AG04449 (cell line): ENCODE results near the gene EWSR1.

ENCODE experiments used
- CTCF ChIA-PET: fragments of 350-600 bp; formaldehyde crosslinking; extraction: SDS; loops from one replicate; lab custom pipeline; 2021; ENCODE audit warnings: antibody characterized with exemption; lab: Yijun Ruan, JAX
- POLR2A ChIA-PET: fragments of 400-600, 350-600 bp; formaldehyde crosslinking; extraction: SDS; loops from one replicate; lab custom pipeline; 2020; ENCODE audit warnings: antibody characterized with exemption, inconsistent platforms; lab: Yijun Ruan, JAX
- DNase-seq: peaks from one replicate; pipeline ENCODE4 v3.0.0-alpha.2; 2010; ENCODE audit warnings: low read depth, low spot score
- H3K4me3 ChIP-seq: 2 replicates; pipeline ENCODE4 v1.5.1; 2011; ENCODE audit warnings: low read depth, mild to moderate bottlenecking, control low read depth, low read length
- TF ChIP-seq, protein P1 (sequence below): IDR thresholded peaks from one replicate; pipeline ENCODE4 v1.5.1; 2011; ENCODE audit warnings: mild to moderate bottlenecking, moderate library complexity, low read length, control low read depth, inconsistent platforms; ENCODE audit not compliant: insufficient read depth; ENCODE audit errors: missing control alignments

The EWSR1 gene

DNA sequence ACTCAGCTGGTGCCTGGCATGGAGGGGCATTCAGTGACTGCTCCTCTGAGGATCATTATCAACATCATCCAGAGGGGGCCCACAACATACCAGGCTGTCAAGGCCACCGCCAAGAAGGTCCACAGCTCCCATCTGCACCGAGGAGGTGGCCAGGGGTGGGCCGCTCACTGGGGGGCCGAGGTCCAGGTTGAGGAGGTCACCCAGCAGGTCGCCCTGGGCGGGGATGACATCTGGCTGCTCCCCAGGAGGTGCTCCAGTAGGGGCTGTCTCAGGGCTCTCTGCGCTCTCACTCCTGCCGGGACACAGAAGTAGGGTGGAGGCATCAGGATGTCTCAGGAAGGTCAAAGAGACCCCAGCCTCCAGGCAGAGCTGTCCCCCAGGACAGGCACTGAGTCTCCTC is 72.5 kb downstream of the EWSR1 start:
- POLR2A ChIA-PET, result no interaction called here

GRCh38 chr22:29341056-29341848 is 73.2 kb downstream of the EWSR1 start:
- ChIA-PET POLR2A (no interaction called here), CTCF (no interaction called here)
- H3K4me3 ChIP-seq, result no peak overlapping the region
- DNase-seq, result no peak
- TF ChIP-seq, protein P1, sequence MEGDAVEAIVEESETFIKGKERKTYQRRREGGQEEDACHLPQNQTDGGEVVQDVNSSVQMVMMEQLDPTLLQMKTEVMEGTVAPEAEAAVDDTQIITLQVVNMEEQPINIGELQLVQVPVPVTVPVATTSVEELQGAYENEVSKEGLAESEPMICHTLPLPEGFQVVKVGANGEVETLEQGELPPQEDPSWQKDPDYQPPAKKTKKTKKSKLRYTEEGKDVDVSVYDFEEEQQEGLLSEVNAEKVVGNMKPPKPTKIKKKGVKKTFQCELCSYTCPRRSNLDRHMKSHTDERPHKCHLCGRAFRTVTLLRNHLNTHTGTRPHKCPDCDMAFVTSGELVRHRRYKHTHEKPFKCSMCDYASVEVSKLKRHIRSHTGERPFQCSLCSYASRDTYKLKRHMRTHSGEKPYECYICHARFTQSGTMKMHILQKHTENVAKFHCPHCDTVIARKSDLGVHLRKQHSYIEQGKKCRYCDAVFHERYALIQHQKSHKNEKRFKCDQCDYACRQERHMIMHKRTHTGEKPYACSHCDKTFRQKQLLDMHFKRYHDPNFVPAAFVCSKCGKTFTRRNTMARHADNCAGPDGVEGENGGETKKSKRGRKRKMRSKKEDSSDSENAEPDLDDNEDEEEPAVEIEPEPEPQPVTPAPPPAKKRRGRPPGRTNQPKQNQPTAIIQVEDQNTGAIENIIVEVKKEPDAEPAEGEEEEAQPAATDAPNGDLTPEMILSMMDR, result no peak

More for the DNA sequence above, 72.5 kb downstream of the EWSR1 start:
- CTCF ChIA-PET, result no interaction called here
- DNase-seq, result no peak
- TF ChIP-seq, protein P1, result no peak
- no peak overlapping the region for H3K4me3 ChIP-seq

DNA sequence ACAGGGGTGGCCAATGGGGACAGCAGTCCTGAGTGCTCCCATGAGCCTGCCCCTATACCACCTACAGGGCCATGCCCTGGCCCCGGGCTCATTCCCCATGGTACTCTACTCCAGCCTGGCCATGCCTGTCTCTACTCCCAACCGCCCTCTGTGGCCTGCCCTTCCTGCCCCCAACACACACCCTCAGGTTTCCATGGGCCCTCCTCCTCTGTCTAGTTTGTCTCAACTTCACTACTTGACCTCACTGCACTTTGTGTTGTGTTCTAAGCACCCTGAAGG is 73.7 kb downstream of the EWSR1 start:
- ChIA-PET CTCF (no interaction called here), POLR2A (no interaction called here)
- TF ChIP-seq, protein P1, result no peak
- no peak for DNase-seq
- H3K4me3 ChIP-seq, result no peak overlapping the region

GRCh38 chr22:29342177-29342576 is 74.1 kb downstream of the EWSR1 start:
- CTCF ChIA-PET, result interaction anchor here (1.9 to 2.6 kb wide), 2 partner anchors 17 to 36 kb away, joined by 8 to 10 read pairs; partner anchors contain the start of gene GAS2L1
- TF ChIP-seq, protein P1, result no peak
- DNase-seq, result no peak
- no peak overlapping the region for H3K4me3 ChIP-seq
- POLR2A ChIA-PET, result no interaction called here

DNA sequence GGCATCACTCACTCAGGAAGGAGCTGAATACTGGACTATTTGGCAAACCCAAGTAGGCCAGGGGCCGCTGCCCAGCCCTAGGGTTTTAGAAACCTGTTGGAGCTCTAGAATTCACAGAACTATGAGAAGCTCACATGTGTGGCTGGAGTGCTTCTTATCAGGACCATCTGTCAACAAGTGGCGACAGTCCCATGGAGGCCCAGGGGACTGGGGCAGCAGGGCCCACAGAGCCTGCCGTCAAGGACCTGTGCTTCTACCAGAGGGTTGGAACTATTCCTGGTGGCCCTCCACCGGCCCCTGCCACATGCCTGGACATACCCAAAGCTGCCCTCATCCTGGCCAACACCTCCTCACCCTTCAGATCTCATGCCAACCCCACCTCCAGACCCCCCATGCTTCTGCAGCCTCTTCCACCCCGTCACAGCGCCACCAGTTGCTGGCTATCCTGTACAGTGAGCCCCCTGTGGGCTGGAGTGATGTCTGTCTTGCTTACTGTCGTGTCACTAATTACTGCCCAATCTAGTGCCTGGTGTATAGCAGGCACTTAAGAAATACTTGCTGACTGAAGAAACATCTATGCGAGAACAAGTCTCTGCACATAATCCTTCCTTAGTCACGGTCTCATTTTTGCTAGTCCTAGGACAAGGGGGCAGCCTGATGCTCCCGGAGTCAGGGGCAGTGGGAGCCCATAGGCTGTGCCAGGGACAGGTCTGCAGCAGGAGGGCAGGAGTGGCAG is 74.7 kb downstream of the EWSR1 start:
- no peak for DNase-seq
- TF ChIP-seq, protein P1, result no peak
- POLR2A ChIA-PET, result no interaction called here

DNA sequence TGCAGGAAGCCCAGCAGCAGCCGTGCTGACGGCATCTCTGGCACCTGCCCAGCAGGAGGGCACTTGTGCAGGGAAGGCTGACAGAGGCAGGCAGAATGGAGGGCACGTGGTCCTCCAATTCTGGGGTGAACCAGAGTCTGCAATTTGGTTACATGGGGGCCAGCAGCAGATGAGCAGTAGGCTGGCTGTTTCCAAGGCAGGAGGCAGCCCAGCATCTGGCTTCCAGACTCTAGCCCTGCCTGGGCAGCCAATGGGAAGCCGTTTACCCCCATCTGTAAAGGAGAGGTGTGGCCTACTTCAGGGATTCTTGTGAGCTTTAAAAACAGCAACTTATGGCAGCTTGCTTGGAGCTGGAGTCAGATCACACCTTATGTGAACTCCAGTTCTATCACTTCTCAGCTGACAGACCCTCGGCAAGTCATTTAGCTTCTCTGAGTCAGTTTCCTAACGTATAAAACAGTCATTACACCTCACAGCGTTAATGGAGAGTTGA is 75.3 kb downstream of the EWSR1 start:
- ChIA-PET CTCF (interaction anchor here (1.9 to 2.6 kb wide), 2 partner anchors 16 to 37 kb away, joined by 8 to 10 read pairs; partner anchors contain the start of gene GAS2L1), POLR2A (no interaction called here)
- TF ChIP-seq, protein P1, result no peak
- H3K4me3 ChIP-seq, result no peak overlapping the region
- peak; percentile 31 for DNase-seq

More for the DNA sequence above, 74.7 kb downstream of the EWSR1 start:
- no peak overlapping the region for H3K4me3 ChIP-seq
- CTCF ChIA-PET, result interaction anchor here (1.9 to 2.6 kb wide), 2 partner anchors 16 to 36 kb away, joined by 8 to 10 read pairs; partner anchors contain the start of gene GAS2L1
